Testis (tissue), 3 donors: ENCODE results near the gene SERPINB7. TPM values are rescaled to one million over a fixed set of nuclear protein-coding genes. Genes with fewer than 3 reads are reported as not detected.

Source experiments
- DNase-seq: peaks from one replicate; pipeline ENCODE4 v3.0.0-alpha.2; 2019
- H3K27ac ChIP-seq, 2 donors: fragments of 200-600 bp; sonication (generic); one replicate each; pipeline ENCODE4 v1.5.1; 2019
- H3K27me3 ChIP-seq: fragments of 200-600 bp; sonication (generic); one replicate; pipeline ENCODE4 v1.5.1; 2019
- H3K36me3 ChIP-seq: fragments of 200-600 bp; sonication (generic); one replicate; pipeline ENCODE4 v1.5.1; 2017; ENCODE audit warnings: low read depth; ENCODE audit errors: missing control alignments
- H3K4me1 ChIP-seq: fragments of 200-600 bp; sonication (generic); one replicate; pipeline ENCODE4 v1.5.1; 2019
- H3K4me3 ChIP-seq, 2 donors: fragments of 200-600 bp; sonication (generic); one replicate each; pipeline ENCODE4 v1.5.1; 2017 to 2019
- H3K9me3 ChIP-seq: fragments of 200-600 bp; sonication (generic); one replicate; pipeline ENCODE4 v1.5.1; 2017
- POLR2A ChIP-seq: fragments of 450-650 bp; IDR thresholded peaks from one replicate; pipeline ENCODE4 v1.6.1; 2017; ENCODE audit warnings: antibody characterized with exemption, mild to moderate bottlenecking, moderate library complexity
- WGBS, 2 donors: methylation state at CpG; one replicate each; pipeline ENCODE4 v1.1.5; 2018; 5-methylcytosine and 5-hydroxymethylcytosine counted together
- intact Hi-C: fragments of 100-400 bp; cut with DNase I; formaldehyde crosslinking; loops from one replicate; pipeline ENCODE4 v1.15.1; 2023; ENCODE audit warnings: low total_unique reads
- polyA plus RNA-seq: library from polyadenylated mRNA; stranded (reverse); fragments of 350-450 nt; fragmentation: Illumina TruSeq; extraction: RNeasy Lipid Tissue Mini Kit (QIAGEN cat#74804); gene quantifications from one replicate; pipeline ENCODE4 v1.2.3, GENCODE V29; 2014; ENCODE audit warnings: low read depth, low replicate concordance; ENCODE audit not compliant: insufficient read depth
- total RNA-seq, 2 donors: library from RNA; depleted of rRNA; stranded (reverse); fragments of >200 nt; gene quantifications; one replicate each; pipeline ENCODE4 v1.2.3, GENCODE V29; 2016
- TF ChIP-seq, protein P1 (sequence below), 3 experiments: fragments of 450-650 bp in 2 of 3; fragments of 200-600 bp in 1 of 3; sonication (generic) in 1 of 3; IDR thresholded peaks; one replicate each; pipeline ENCODE4 v1.5.1; 2016 to 2019; ENCODE audit warnings: antibody characterized with exemption in 3 of 3, mild to moderate bottlenecking in 2 of 3, moderate library complexity in 1 of 3

Gene SERPINB7
- total and polyA plus RNA-seq, 3 donors from 2014 or later: 0.16 to 0.25 TPM; not detected in 1

GRCh38 chr18:63834471-63835113, 59.4 kb downstream of the SERPINB7 start:
- TF ChIP-seq, protein P1, sequence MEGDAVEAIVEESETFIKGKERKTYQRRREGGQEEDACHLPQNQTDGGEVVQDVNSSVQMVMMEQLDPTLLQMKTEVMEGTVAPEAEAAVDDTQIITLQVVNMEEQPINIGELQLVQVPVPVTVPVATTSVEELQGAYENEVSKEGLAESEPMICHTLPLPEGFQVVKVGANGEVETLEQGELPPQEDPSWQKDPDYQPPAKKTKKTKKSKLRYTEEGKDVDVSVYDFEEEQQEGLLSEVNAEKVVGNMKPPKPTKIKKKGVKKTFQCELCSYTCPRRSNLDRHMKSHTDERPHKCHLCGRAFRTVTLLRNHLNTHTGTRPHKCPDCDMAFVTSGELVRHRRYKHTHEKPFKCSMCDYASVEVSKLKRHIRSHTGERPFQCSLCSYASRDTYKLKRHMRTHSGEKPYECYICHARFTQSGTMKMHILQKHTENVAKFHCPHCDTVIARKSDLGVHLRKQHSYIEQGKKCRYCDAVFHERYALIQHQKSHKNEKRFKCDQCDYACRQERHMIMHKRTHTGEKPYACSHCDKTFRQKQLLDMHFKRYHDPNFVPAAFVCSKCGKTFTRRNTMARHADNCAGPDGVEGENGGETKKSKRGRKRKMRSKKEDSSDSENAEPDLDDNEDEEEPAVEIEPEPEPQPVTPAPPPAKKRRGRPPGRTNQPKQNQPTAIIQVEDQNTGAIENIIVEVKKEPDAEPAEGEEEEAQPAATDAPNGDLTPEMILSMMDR (IDR thresholded peaks at IDR 0.05): no peak
- TF ChIP-seq POLR2A: no peak
- Histone ChIP-seq H3K36me3 (no peaks in the 10 kb centered on the region), H3K9me3 (no peaks in the 10 kb centered on the region), H3K27me3 (no peaks in the 10 kb centered on the region), H3K4me3 (no peak overlapping the region), H3K4me1 (no peaks in the 10 kb centered on the region), H3K27ac (no peak overlapping the region)
- no peak for DNase-seq
- WGBS, 2 donors: 80 to 82% methylated on average over 4 of the region's 4 CpGs
- intact Hi-C loops: no loop called here

GRCh38 chr18:63836456-63836855, 61.2 kb downstream of the SERPINB7 start:
- Histone ChIP-seq H3K27ac (no peak overlapping the region), H3K9me3 (no peaks in the 10 kb centered on the region), H3K4me1 (no peaks in the 10 kb centered on the region), H3K36me3 (no peaks in the 10 kb centered on the region), H3K27me3 (no peaks in the 10 kb centered on the region), H3K4me3 (no peak overlapping the region)
- TF ChIP-seq POLR2A: no peak
- TF ChIP-seq, protein P1 (IDR thresholded peaks at IDR 0.05): no peak
- whole genome bisulfite sequencing, 2 donors: 51 to 58% methylated on average over 3 of the region's 3 CpGs
- no peak for DNase-seq
- intact Hi-C loops: no loop called here

- Histone ChIP-seq H3K27me3 (no peaks in the 10 kb centered on the region), H3K36me3 (no peaks in the 10 kb centered on the region), H3K4me3 (no peak overlapping the region), H3K9me3 (no peaks in the 10 kb centered on the region), H3K27ac (no peak overlapping the region), H3K4me1 (no peaks in the 10 kb centered on the region)
- 64 to 65% methylated on average over 5 of the region's 5 CpGs for WGBS, 2 donors
- TF ChIP-seq POLR2A: no peak
- TF ChIP-seq, protein P1 (IDR thresholded peaks at IDR 0.05): no peak
- intact Hi-C loops: no loop called here
- DNase-seq: no peak
Measured at GRCh38 chr18:63837590-63837989, 62.4 kb downstream of the SERPINB7 start.

GRCh38 chr18:63843008-63843407, 67.8 kb downstream of the SERPINB7 start:
- intact Hi-C loops: no loop called here
- no peak for DNase-seq
- no peaks in the 10 kb centered on the region for H3K9me3 ChIP-seq
- TF ChIP-seq, protein P1 (IDR thresholded peaks at IDR 0.05): no peak
- H3K27ac ChIP-seq: no peak overlapping the region
- no peak overlapping the region for H3K4me3 ChIP-seq
- no peaks in the 10 kb centered on the region for H3K4me1 ChIP-seq
- H3K27me3 ChIP-seq: no peaks in the 10 kb centered on the region
- H3K36me3 ChIP-seq: no peaks in the 10 kb centered on the region
- 67 to 73% methylated on average over 7 of the region's 7 CpGs for WGBS, 2 donors

DNA sequence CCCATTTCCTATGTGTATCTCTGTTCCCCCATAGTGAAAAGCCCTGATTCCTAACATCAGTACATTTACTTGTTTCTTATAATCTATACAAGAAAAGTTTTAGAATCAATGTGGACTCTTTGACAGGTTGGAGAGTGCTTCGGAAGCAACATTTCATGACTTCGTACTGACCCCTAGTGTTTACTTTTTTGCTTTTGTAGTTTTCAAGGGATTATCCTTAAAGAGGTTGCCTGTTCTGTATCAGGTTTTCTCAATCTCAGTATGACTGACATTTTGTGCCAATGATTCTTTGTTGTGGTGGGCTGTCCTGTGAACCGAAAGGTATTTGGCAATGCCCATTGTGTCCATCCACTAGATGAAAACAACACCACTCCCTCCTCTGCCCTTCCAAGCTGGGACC, 69.0 kb downstream of the SERPINB7 start:
- WGBS, 2 donors: 26 to 34% methylated on average over 3 of the region's 3 CpGs
- TF ChIP-seq, protein P1 (IDR thresholded peaks at IDR 0.05): peak in 2 of 3 experiments; percentile 6 to 10
- no peak for TF ChIP-seq POLR2A
- DNase-seq: no peak
- no peaks in the 10 kb centered on the region for H3K4me1 ChIP-seq
- H3K4me3 ChIP-seq: no peak overlapping the region
- H3K27ac ChIP-seq: no peak overlapping the region
- no peaks in the 10 kb centered on the region for H3K36me3 ChIP-seq
- no peaks in the 10 kb centered on the region for H3K9me3 ChIP-seq
- no peaks in the 10 kb centered on the region for H3K27me3 ChIP-seq
- intact Hi-C loops: no loop called here
